ENCODE results near the gene ELAVL3.

DNA sequence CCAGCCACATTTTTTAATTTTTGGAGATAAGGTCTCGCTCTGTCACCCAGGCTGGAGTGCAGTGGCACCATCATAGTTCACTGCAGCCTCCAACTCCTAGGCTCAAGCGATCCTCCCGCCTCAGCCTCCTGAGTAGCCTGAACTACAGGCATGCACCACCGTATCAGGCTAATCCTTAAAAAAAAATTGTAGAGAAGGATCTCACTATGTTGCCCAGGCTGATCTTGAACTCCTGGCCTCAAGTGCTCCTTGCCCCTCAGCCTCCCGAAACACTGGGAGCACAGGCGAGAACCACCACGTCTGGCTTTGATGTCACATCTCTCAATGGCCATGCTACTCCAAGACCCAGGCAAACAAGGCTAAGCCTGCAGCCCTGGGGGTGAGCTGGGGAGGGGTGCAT lies 24.2 kb downstream of the ELAVL3 start:
- TF ChIP-seq EZH2 (IDR thresholded peaks at IDR 0.05; ENCODE audit: borderline replicate concordance, insufficient read depth, low read length, poor library complexity, severe bottlenecking): no peak
- TF ChIP-seq, protein P1, sequence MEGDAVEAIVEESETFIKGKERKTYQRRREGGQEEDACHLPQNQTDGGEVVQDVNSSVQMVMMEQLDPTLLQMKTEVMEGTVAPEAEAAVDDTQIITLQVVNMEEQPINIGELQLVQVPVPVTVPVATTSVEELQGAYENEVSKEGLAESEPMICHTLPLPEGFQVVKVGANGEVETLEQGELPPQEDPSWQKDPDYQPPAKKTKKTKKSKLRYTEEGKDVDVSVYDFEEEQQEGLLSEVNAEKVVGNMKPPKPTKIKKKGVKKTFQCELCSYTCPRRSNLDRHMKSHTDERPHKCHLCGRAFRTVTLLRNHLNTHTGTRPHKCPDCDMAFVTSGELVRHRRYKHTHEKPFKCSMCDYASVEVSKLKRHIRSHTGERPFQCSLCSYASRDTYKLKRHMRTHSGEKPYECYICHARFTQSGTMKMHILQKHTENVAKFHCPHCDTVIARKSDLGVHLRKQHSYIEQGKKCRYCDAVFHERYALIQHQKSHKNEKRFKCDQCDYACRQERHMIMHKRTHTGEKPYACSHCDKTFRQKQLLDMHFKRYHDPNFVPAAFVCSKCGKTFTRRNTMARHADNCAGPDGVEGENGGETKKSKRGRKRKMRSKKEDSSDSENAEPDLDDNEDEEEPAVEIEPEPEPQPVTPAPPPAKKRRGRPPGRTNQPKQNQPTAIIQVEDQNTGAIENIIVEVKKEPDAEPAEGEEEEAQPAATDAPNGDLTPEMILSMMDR (IDR thresholded peaks at IDR 0.05; ENCODE audit: poor library complexity, severe bottlenecking): no peak
- no peak for TF ChIP-seq POLR2AphosphoS5 (IDR thresholded peaks at IDR 0.05)
- TF ChIP-seq TAF1 (IDR thresholded peaks at IDR 0.05; ENCODE audit: low read depth): no peak
- no peak for TF ChIP-seq RAD21 (conservative IDR thresholded peaks at IDR 0.05)
